HepG2 (cell line): Measurements from ENCODE around the gene EXOSC6. TPM values are rescaled to one million over a fixed set of nuclear protein-coding genes. Genes with fewer than 3 reads are reported as not detected.
A peak's percentile ranks its signal among the peaks of the same experiment; 100 is the strongest.

Experiments
- ARID2 ChIP-seq: sonication (generic); formaldehyde crosslinking; IDR thresholded peaks from 2 replicates; pipeline ENCODE4 v1.8.1; 2022; ENCODE audit warnings: mild to moderate bottlenecking, missing genetic modification reagents, borderline replicate concordance
- RXRB ChIP-seq: IDR thresholded peaks from 2 replicates; pipeline ENCODE4 v1.6.1; 2016; ENCODE audit warnings: borderline replicate concordance, missing genetic modification reagents, missing compliant biosample characterization
- SMAD3 ChIP-seq: sonication (generic); formaldehyde crosslinking; IDR thresholded peaks from 2 replicates; pipeline ENCODE4 v1.4.0; 2020; ENCODE audit warnings: missing genetic modification reagents
- SRSF9 ChIP-seq: fragments of 200-400 bp; formaldehyde crosslinking; IDR thresholded peaks from 2 replicates; pipeline ENCODE4 v1.6.1; 2018; ENCODE audit warnings: borderline replicate concordance, mild to moderate bottlenecking, low read depth, low read length; ENCODE audit not compliant: insufficient read depth, poor library complexity, severe bottlenecking
- TBX2 ChIP-seq: sonication (generic); formaldehyde crosslinking; IDR thresholded peaks from 2 replicates; pipeline ENCODE4 v1.5.0; 2020; ENCODE audit warnings: missing genetic modification reagents, mild to moderate bottlenecking, borderline replicate concordance
- THYN1 ChIP-seq: sonication (generic); formaldehyde crosslinking; IDR thresholded peaks from 2 replicates; pipeline ENCODE4 v1.8.1; 2023; ENCODE audit warnings: low read depth, mild to moderate bottlenecking, moderate library complexity, missing genetic modification reagents, borderline replicate concordance
- ZC3H13 ChIP-seq: sonication (generic); formaldehyde crosslinking; IDR thresholded peaks from 2 replicates; pipeline ENCODE4 v1.8.1; 2023; ENCODE audit warnings: mild to moderate bottlenecking, missing genetic modification reagents, moderate library complexity
- ZKSCAN5 ChIP-seq: sonication (generic); formaldehyde crosslinking; IDR thresholded peaks from 2 replicates; pipeline ENCODE4 v1.5.1; 2020; ENCODE audit warnings: mild to moderate bottlenecking, missing genetic modification reagents
- ZNF143 ChIP-seq: sonication (generic); formaldehyde crosslinking; IDR thresholded peaks from 2 replicates; pipeline ENCODE4 v1.4.0; 2020; ENCODE audit warnings: missing genetic modification reagents
- ZNF20 ChIP-seq: sonication (generic); formaldehyde crosslinking; IDR thresholded peaks from 2 replicates; pipeline ENCODE4 v1.4.0; 2020; ENCODE audit warnings: mild to moderate bottlenecking, moderate library complexity, missing genetic modification reagents
- ZNF274 ChIP-seq: sonication (generic); formaldehyde crosslinking; IDR thresholded peaks from 2 replicates; pipeline ENCODE4 v1.5.1; 2020; ENCODE audit warnings: mild to moderate bottlenecking, missing genetic modification reagents
- ZNF780A ChIP-seq: sonication (generic); formaldehyde crosslinking; IDR thresholded peaks from 2 replicates; pipeline ENCODE4 v1.8.0; 2022; ENCODE audit warnings: mild to moderate bottlenecking, missing genetic modification reagents, moderate library complexity
- polyA plus RNA-seq, 8 experiments: library from polyadenylated mRNA; depleted of rRNA in 3 of 8; stranded (reverse) in 7 of 8; unstranded in 1 of 8; fragments of >200 nt; fragmentation: Illumina TruSeq in 4 of 8; extraction: Trizol in 4 of 8; gene quantifications; 2 replicates each; pipeline versions ENCODE4 v1.2.1 to v1.2.3, GENCODE V29; 2011 to 2016; ENCODE audit warnings: low read depth in 4 of 8, missing spikeins in 1 of 8, mixed read lengths in 1 of 8; ENCODE audit not compliant: insufficient read depth in 1 of 8
- total RNA-seq, 5 experiments: library from RNA; depleted of rRNA; stranded (reverse); fragments of >200 nt; fragmentation: Illumina TruSeq; extraction: Trizol; gene quantifications; 2 replicates each; pipeline ENCODE4 v1.2.3, GENCODE V29; 2016; ENCODE audit warnings: low read depth in 1 of 5
- TF ChIP-seq, protein P1 (sequence below): sonication (generic); formaldehyde crosslinking; IDR thresholded peaks from 2 replicates; pipeline ENCODE4 v1.5.0; 2020; ENCODE audit warnings: mild to moderate bottlenecking, missing genetic modification reagents, borderline replicate concordance
- TF ChIP-seq, protein P2 (sequence below): sonication (generic); formaldehyde crosslinking; IDR thresholded peaks from 2 replicates; pipeline ENCODE4 v1.4.0; 2020; ENCODE audit warnings: mild to moderate bottlenecking, missing genetic modification reagents, borderline replicate concordance
- TF ChIP-seq, protein P3 (sequence below), 2 experiments: sonication (generic) in 1 of 2; formaldehyde crosslinking in 1 of 2; IDR thresholded peaks; 2 replicates each; pipeline versions ENCODE4 v1.4.0 to v1.6.1; 2018 to 2020; ENCODE audit warnings: missing genetic modification reagents in 2 of 2, borderline replicate concordance in 1 of 2, low read depth in 1 of 2, mild to moderate bottlenecking in 1 of 2, missing biosample characterization in 1 of 2

Gene EXOSC6
- total and polyA plus RNA-seq, 2 of the 13 experiments (the other 11 are each of a cell fraction or from before 2014, with no cell fraction given) = 13.1 to 39.9 TPM

DNA sequence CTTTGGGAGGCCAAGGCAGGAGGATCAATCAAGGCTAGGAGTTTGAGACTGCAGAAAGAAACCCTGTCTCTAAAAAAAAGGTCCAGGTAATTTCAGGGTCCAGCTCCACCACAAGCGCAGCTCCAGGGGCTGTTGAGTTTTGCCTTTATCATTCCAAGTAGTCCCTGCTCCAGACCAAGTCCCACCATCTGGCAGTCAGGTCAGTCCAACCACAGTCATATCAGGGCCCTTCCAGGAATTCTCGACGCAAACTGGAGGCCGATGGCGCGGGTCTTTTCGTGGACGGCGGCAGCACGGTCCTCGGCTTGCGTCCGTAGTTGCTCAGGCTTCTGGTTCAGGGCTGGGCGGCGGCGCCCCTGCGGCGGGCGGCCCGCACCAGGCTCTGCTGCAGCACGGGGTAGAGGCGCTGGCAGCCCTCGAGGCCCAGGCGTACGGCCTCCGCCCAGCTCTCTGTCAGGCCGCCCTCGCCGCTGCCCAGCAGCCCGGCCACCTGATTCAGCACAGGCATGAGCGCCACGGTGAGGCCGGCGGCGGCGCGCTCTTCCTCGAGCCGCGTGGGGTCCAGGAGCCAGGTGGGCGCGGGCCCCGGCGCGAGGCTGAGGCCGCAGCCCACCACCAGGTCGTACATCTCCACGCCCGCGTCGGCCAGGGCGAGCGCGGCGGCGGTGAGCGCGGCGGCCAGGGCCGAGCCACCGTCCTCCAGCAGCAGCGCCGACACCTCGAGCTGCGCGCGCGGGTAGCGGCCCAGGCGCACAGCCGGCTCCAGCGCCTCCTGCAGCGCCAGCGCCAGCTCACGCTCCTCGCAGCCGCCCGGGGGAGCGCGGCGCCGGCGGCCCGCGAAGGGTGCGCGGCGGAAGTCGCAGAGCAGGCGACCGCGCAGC is 752 bp downstream of the EXOSC6 start (continued):
- TF ChIP-seq TBX2 (CRISPR knock-in tag) = 0 out of 2 replicates have a peak, but pooled peaks have one; percentile 20
- peak; percentile 43; the same call in 1 of the 2 replicates for TF ChIP-seq ZNF143 (CRISPR knock-in tag)
- TF ChIP-seq SRSF9 = no peak
- peak; percentile 96; the same call in 1 of the 2 replicates for TF ChIP-seq ZC3H13 (CRISPR knock-in tag)
- peak; percentile 85 for TF ChIP-seq ZNF274
- TF ChIP-seq, protein P1, sequence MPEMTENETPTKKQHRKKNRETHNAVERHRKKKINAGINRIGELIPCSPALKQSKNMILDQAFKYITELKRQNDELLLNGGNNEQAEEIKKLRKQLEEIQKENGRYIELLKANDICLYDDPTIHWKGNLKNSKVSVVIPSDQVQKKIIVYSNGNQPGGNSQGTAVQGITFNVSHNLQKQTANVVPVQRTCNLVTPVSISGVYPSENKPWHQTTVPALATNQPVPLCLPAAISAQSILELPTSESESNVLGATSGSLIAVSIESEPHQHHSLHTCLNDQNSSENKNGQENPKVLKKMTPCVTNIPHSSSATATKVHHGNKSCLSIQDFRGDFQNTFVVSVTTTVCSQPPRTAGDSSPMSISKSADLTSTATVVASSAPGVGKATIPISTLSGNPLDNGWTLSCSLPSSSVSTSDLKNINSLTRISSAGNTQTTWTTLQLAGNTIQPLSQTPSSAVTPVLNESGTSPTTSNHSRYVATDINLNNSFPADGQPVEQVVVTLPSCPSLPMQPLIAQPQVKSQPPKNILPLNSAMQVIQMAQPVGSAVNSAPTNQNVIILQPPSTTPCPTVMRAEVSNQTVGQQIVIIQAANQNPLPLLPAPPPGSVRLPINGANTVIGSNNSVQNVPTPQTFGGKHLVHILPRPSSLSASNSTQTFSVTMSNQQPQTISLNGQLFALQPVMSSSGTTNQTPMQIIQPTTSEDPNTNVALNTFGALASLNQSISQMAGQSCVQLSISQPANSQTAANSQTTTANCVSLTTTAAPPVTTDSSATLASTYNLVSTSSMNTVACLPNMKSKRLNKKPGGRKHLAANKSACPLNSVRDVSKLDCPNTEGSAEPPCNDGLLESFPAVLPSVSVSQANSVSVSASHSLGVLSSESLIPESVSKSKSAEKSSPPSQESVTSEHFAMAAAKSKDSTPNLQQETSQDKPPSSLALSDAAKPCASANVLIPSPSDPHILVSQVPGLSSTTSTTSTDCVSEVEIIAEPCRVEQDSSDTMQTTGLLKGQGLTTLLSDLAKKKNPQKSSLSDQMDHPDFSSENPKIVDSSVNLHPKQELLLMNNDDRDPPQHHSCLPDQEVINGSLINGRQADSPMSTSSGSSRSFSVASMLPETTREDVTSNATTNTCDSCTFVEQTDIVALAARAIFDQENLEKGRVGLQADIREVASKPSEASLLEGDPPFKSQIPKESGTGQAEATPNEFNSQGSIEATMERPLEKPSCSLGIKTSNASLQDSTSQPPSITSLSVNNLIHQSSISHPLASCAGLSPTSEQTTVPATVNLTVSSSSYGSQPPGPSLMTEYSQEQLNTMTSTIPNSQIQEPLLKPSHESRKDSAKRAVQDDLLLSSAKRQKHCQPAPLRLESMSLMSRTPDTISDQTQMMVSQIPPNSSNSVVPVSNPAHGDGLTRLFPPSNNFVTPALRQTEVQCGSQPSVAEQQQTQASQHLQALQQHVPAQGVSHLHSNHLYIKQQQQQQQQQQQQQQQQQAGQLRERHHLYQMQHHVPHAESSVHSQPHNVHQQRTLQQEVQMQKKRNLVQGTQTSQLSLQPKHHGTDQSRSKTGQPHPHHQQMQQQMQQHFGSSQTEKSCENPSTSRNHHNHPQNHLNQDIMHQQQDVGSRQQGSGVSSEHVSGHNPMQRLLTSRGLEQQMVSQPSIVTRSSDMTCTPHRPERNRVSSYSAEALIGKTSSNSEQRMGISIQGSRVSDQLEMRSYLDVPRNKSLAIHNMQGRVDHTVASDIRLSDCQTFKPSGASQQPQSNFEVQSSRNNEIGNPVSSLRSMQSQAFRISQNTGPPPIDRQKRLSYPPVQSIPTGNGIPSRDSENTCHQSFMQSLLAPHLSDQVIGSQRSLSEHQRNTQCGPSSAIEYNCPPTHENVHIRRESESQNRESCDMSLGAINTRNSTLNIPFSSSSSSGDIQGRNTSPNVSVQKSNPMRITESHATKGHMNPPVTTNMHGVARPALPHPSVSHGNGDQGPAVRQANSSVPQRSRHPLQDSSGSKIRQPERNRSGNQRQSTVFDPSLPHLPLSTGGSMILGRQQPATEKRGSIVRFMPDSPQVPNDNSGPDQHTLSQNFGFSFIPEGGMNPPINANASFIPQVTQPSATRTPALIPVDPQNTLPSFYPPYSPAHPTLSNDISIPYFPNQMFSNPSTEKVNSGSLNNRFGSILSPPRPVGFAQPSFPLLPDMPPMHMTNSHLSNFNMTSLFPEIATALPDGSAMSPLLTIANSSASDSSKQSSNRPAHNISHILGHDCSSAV (CRISPR knock-in tag) = no peak
- no peak for TF ChIP-seq SMAD3 (CRISPR knock-in tag)
- no peak for TF ChIP-seq THYN1
- TF ChIP-seq, protein P2, sequence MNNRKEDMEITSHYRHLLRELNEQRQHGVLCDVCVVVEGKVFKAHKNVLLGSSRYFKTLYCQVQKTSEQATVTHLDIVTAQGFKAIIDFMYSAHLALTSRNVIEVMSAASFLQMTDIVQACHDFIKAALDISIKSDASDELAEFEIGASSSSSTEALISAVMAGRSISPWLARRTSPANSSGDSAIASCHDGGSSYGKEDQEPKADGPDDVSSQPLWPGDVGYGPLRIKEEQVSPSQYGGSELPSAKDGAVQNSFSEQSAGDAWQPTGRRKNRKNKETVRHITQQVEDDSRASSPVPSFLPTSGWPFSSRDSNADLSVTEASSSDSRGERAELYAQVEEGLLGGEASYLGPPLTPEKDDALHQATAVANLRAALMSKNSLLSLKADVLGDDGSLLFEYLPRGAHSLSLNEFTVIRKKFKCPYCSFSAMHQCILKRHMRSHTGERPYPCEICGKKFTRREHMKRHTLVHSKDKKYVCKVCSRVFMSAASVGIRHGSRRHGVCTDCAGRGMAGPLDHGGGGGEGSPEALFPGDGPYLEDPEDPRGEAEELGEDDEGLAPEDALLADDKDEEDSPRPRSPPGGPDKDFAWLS (CRISPR knock-in tag) = 0 out of 2 replicates have a peak, but pooled peaks have one; percentile 1
- no peak for TF ChIP-seq RXRB
- TF ChIP-seq ZNF780A (CRISPR knock-in tag) = no peak
- TF ChIP-seq ZNF20 = no peak
- no peak for TF ChIP-seq ZKSCAN5 (CRISPR knock-in tag)
- TF ChIP-seq, protein P3, sequence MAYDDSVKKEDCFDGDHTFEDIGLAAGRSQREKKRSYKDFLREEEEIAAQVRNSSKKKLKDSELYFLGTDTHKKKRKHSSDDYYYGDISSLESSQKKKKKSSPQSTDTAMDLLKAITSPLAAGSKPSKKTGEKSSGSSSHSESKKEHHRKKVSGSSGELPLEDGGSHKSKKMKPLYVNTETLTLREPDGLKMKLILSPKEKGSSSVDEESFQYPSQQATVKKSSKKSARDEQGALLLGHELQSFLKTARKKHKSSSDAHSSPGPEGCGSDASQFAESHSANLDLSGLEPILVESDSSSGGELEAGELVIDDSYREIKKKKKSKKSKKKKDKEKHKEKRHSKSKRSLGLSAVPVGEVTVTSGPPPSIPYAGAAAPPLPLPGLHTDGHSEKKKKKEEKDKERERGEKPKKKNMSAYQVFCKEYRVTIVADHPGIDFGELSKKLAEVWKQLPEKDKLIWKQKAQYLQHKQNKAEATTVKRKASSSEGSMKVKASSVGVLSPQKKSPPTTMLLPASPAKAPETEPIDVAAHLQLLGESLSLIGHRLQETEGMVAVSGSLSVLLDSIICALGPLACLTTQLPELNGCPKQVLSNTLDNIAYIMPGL (CRISPR knock-in tag; IDR thresholded peaks at IDR 0.05; ENCODE audit: borderline replicate concordance in 1 of 2, low read depth in 1 of 2) = peak in 1 of 2 experiments; percentile 57; a peak in 2 of 4 replicates
- no peak for TF ChIP-seq ARID2 (CRISPR knock-in tag)
